ENCODE measurements around the gene IPCEF1. TPM values are rescaled to one million over a fixed set of nuclear protein-coding genes. Genes with fewer than 3 reads are reported as not detected.

IPCEF1 gene
- total and polyA plus RNA-seq, 2 of the 8 experiments (the other 6 are each of a cell fraction or from before 2014, with no cell fraction given), result 0.41 to 0.78 TPM

GRCh38 chr6:154359161-154359574 lies 2.6 kb upstream of the IPCEF1 start:
- Histone ChIP-seq H3K14ac (ENCODE audit: insufficient read length) (no peak overlapping the region), H4K8ac (ENCODE audit: extremely low read depth, insufficient read depth, low read length) (no peak overlapping the region), H2BK20ac (ENCODE audit: low read length) (no peak overlapping the region), H2BK12ac (ENCODE audit: low read depth, low read length) (no peak overlapping the region), H3K79me1 (ENCODE audit: low read depth, low read length) (no peaks in the 10 kb centered on the region), H3K56ac (replicated peaks; ENCODE audit: insufficient read length, low read depth, low read length) (no peak overlapping the region), H2BK15ac (ENCODE audit: low read length) (no peak overlapping the region), H3K27ac (ENCODE audit: low read depth, low read length) (no peak overlapping the region), H3K4me3 (ENCODE audit: extremely low read depth in 1 of 4, insufficient read depth in 2 of 4, low read depth in 3 of 4, low read length in 4 of 4) (no peak overlapping the region), H2AK5ac (ENCODE audit: low read depth, low read length) (no peak overlapping the region), H4K91ac (replicated peaks; ENCODE audit: insufficient read length, low read length) (no peak overlapping the region), H3K4ac (replicated peaks; ENCODE audit: insufficient read length, low read depth, low read length) (no peak overlapping the region), H3K18ac (ENCODE audit: extremely low read depth, low read length) (no peak overlapping the region), H3K79me2 (ENCODE audit: control insufficient read depth in 1 of 2, insufficient read depth in 2 of 2, low read length in 2 of 2) (no peaks in the 10 kb centered on the region), H3K4me1 (replicated peaks in 1 of 4; ENCODE audit: control insufficient read depth in 3 of 4, insufficient read depth in 4 of 4, low read length in 3 of 4) (no peaks in the 10 kb centered on the region), H3K27me3 (replicated peaks in 1 of 4; ENCODE audit: control insufficient read depth in 3 of 4, extremely low read depth in 1 of 4, insufficient read depth in 3 of 4, low read length in 3 of 4) (no peaks in the 10 kb centered on the region), H3K23me2 (ENCODE audit: low read depth, low read length) (peaks cover 4% of the 10 kb centered on the region; the same call in 1 of the 2 replicates), H3K9me3 (ENCODE audit: insufficient read depth in 2 of 2, low read depth in 1 of 2, low read length in 1 of 2) (no peaks in the 10 kb centered on the region), H3K9ac (replicated peaks in 1 of 4; ENCODE audit: extremely low read depth in 1 of 4, low read depth in 3 of 4, low read length in 3 of 4) (no peak overlapping the region), H4K5ac (ENCODE audit: insufficient read length, low read depth, low read length) (no peak overlapping the region), H3K36me3 (ENCODE audit: control insufficient read depth in 2 of 4, insufficient read depth in 4 of 4, low read length in 3 of 4) (no peaks in the 10 kb centered on the region), H2AFZ (ENCODE audit: low read length) (no peak overlapping the region), H2BK5ac (ENCODE audit: low read depth, low read length) (no peak overlapping the region), H2BK120ac (replicated peaks; ENCODE audit: low read depth, low read length) (no peak overlapping the region), H4K20me1 (replicated peaks in 1 of 2; ENCODE audit: control insufficient read depth in 1 of 2, insufficient read depth in 2 of 2, low read length in 2 of 2) (no peaks in the 10 kb centered on the region), H3K4me2 (ENCODE audit: insufficient read depth in 1 of 2, low read depth in 2 of 2, low read length in 2 of 2) (no peak overlapping the region), H3K23ac (ENCODE audit: insufficient read length) (no peak overlapping the region)
- no peak for FAIRE-seq
- DNase-seq (ENCODE audit: low read depth in 1 of 2, low spot score in 2 of 2), result no peak
- TF ChIP-seq ASH2L (IDR thresholded peaks at IDR 0.05; ENCODE audit: low read length) (no peak), USF2 (IDR thresholded peaks at IDR 0.05; ENCODE audit: low read length) (no peak), TBP (IDR thresholded peaks at IDR 0.05; ENCODE audit: low read depth, low read length) (no peak), RXRA (IDR thresholded peaks at IDR 0.05; ENCODE audit: insufficient read depth, low read depth, low read length) (no peak), KDM1A (IDR thresholded peaks at IDR 0.05; ENCODE audit: borderline replicate concordance, low read length) (no peak), TEAD4 (IDR thresholded peaks at IDR 0.05; ENCODE audit: low read depth, low read length) (no peak), E2F6 (IDR thresholded peaks at IDR 0.05) (no peak), POLR2AphosphoS5 (IDR thresholded peaks at IDR 0.05; ENCODE audit: low read depth, low read length) (no peak), CHD1 (IDR thresholded peaks at IDR 0.05; ENCODE audit: low read depth, low read length) (no peak), ATF2 (IDR thresholded peaks at IDR 0.05; ENCODE audit: low read length) (no peak), SUZ12 (IDR thresholded peaks at IDR 0.05; ENCODE audit: low read length) (no peak)
- 95% methylated on average over 10 of the region's 10 CpGs; no CpG with 5 or more reads in 1 of the 2 experiments for WGBS, 2 experiments (ENCODE audit: extremely low coverage in 1 of 2, insufficient coverage in 1 of 2, insufficient read length in 1 of 2, insufficient replicate concordance in 2 of 2, low coverage in 1 of 2, low lambda C conversion rate in 2 of 2, missing lambda C conversion rate in 1 of 2)
- ChIA-PET CTCF (ENCODE audit: partially characterized antibody) (no interaction called here), POLR2A (ENCODE audit: partially characterized antibody) (no interaction called here)
